Endothelial cell of umbilical vein (primary cell): ENCODE measurements around the gene FKBP2. TPM values are rescaled to one million over a fixed set of nuclear protein-coding genes. Genes with fewer than 3 reads are reported as not detected.

Source experiments
- BruUV-seq: library from RNA; stranded (reverse); fragments of 400-500 nt; replicated peaks from 2 replicates; lab custom pipeline; 2021; lab: Mats Ljungman, UMichigan
- CTCF ChIA-PET: fragments of 300-600, 350-600 bp; sonication (Branson Sonifier 250); formaldehyde crosslinking; loops from one replicate; lab custom pipeline; 2021; ENCODE audit warnings: antibody characterized with exemption, inconsistent platforms; lab: Charles Lee
- POLR2A ChIA-PET: fragments of 300-600, 350-600 bp; sonication (Branson Sonifier 250); formaldehyde crosslinking; loops from one replicate; lab custom pipeline; 2021; ENCODE audit warnings: antibody characterized with exemption, inconsistent platforms; lab: Charles Lee
- DNase-seq: peaks from one replicate; pipeline ENCODE4 v3.0.0-alpha.2; 2011; ENCODE audit warnings: low read depth, low spot score
- FAIRE-seq: peaks from 2 replicates; lab custom pipeline; 2011; peaks lifted over from hg19 to GRCh38; lab: Jason Lieb, UNC
- H2AFZ ChIP-seq: 2 replicates; pipeline ENCODE4 v1.6.0; 2012; ENCODE audit warnings: low read depth, low read length, control low read depth, inconsistent platforms
- H3K27ac ChIP-seq: 2 replicates; pipeline ENCODE4 v1.5.1; 2011; ENCODE audit warnings: low read depth, mild to moderate bottlenecking, control low read depth, low read length, moderate library complexity; ENCODE audit not compliant: insufficient read depth
- H3K27me3 ChIP-seq, 2 experiments: 2 replicates each; pipeline versions ENCODE4 v1.6.0 to v1.6.1; 2011; ENCODE audit warnings: low read length in 2 of 2, mixed read lengths in 1 of 2; ENCODE audit not compliant: control insufficient read depth in 2 of 2, insufficient read depth in 2 of 2
- H3K36me3 ChIP-seq, 2 experiments: 2 replicates in 1 of 2; 3 replicates in 1 of 2; pipeline ENCODE4 v1.5.1; 2011; ENCODE audit warnings: low read length in 2 of 2, mild to moderate bottlenecking in 1 of 2, moderate library complexity in 1 of 2; ENCODE audit not compliant: control insufficient read depth in 2 of 2, insufficient read depth in 2 of 2; ENCODE audit errors: extremely low read depth in 1 of 2
- H3K4me1 ChIP-seq: 3 replicates; pipeline ENCODE4 v1.5.1; 2011; ENCODE audit warnings: mild to moderate bottlenecking, low read length; ENCODE audit not compliant: control insufficient read depth, insufficient read depth; ENCODE audit errors: extremely low read depth
- H3K4me2 ChIP-seq: 2 replicates; pipeline ENCODE4 v1.6.1; 2011; ENCODE audit warnings: low read length, control low read depth, mixed read lengths; ENCODE audit not compliant: insufficient read depth
- H3K4me3 ChIP-seq, 3 experiments: fragments of 200-600 bp in 1 of 3; sonication (generic), shearing (Covaris generic) in 1 of 3; replicated peaks in 1 of 3; 2 replicates each; pipeline ENCODE4 v1.5.1; 2011 to 2016; ENCODE audit warnings: control low read depth in 3 of 3, low read length in 3 of 3, mild to moderate bottlenecking in 2 of 3, inconsistent platforms in 1 of 3, low read depth in 1 of 3, moderate library complexity in 1 of 3; ENCODE audit not compliant: insufficient read depth in 1 of 3
- H3K79me2 ChIP-seq: 2 replicates; pipeline ENCODE4 v1.6.0; 2012; ENCODE audit warnings: low read length, inconsistent platforms; ENCODE audit not compliant: control insufficient read depth, insufficient read depth
- H3K9ac ChIP-seq: replicated peaks from 2 replicates; pipeline ENCODE3; 2011; ENCODE audit warnings: low read length, control low read depth; ENCODE audit not compliant: insufficient read depth; ENCODE audit errors: extremely low read depth
- H3K9me1 ChIP-seq: replicated peaks from 3 replicates; pipeline ENCODE4 v1.6.0; 2011; ENCODE audit warnings: mild to moderate bottlenecking, low read length; ENCODE audit not compliant: control insufficient read depth, insufficient read depth; ENCODE audit errors: extremely low read depth
- H3K9me3 ChIP-seq: replicated peaks from 2 replicates; pipeline ENCODE4 v1.5.1; 2012; ENCODE audit warnings: low read length, inconsistent platforms; ENCODE audit not compliant: control insufficient read depth, insufficient read depth
- H4K20me1 ChIP-seq: replicated peaks from 2 replicates; pipeline ENCODE3; 2011; ENCODE audit warnings: mild to moderate bottlenecking, low read length; ENCODE audit not compliant: control insufficient read depth, insufficient read depth; ENCODE audit errors: extremely low read depth
- EZH2 ChIP-seq: IDR thresholded peaks from 2 replicates; pipeline ENCODE4 v1.6.1; 2012; ENCODE audit warnings: borderline replicate concordance, low read depth, mild to moderate bottlenecking, moderate library complexity, low read length, inconsistent platforms; ENCODE audit not compliant: severe bottlenecking
- FOS ChIP-seq: IDR thresholded peaks from 2 replicates; pipeline ENCODE4 v1.6.1; 2011; ENCODE audit warnings: mild to moderate bottlenecking, low read length, moderate library complexity, borderline replicate concordance; ENCODE audit not compliant: insufficient read depth
- GATA2 ChIP-seq: IDR thresholded peaks from 2 replicates; pipeline ENCODE4 v1.7.0; 2011; ENCODE audit warnings: low read depth, mild to moderate bottlenecking, moderate library complexity, mixed read lengths, low read length; ENCODE audit not compliant: insufficient read length, insufficient read depth
- JUN ChIP-seq: IDR thresholded peaks from 2 replicates; pipeline ENCODE4 v1.6.1; 2011; ENCODE audit warnings: borderline replicate concordance, low read depth; ENCODE audit not compliant: insufficient read length, insufficient read depth
- MYC ChIP-seq: IDR thresholded peaks from one replicate; pipeline ENCODE4 v1.6.1; 2011; ENCODE audit warnings: mild to moderate bottlenecking, low read depth, low read length
- POLR2A ChIP-seq: IDR thresholded peaks from 2 replicates; pipeline ENCODE4 v1.6.1; 2012; ENCODE audit warnings: low read depth, mild to moderate bottlenecking, control low read depth, low read length
- POLR2AphosphoS5 ChIP-seq: IDR thresholded peaks from 2 replicates; pipeline ENCODE4 v1.6.1; 2012; ENCODE audit warnings: low read depth, mild to moderate bottlenecking, control low read depth, low read length, moderate library complexity; ENCODE audit not compliant: insufficient read depth
- dilution Hi-C: fragments of 300-500 bp; cut with MboI; formaldehyde crosslinking; loops from one replicate; pipeline ENCODE4 v1.15.0; 2019; ENCODE audit warnings: low sequenced_read_pairs; ENCODE audit not compliant: extremely low pct_ligation_motif_present
- intact Hi-C: fragments of 100-400 bp; cut with micrococcal nuclease; formaldehyde crosslinking; loops from one replicate; pipeline ENCODE4 v1.10.0; 2022
- polyA plus RNA-seq, 4 experiments: library from polyadenylated mRNA; depleted of rRNA in 3 of 4; stranded (reverse) in 3 of 4; unstranded in 1 of 4; fragments of >200 nt; gene quantifications; 2 replicates each; pipeline versions ENCODE4 v1.2.1 to v1.2.3, GENCODE V29; 2011 to 2012; ENCODE audit warnings: missing spikeins in 1 of 4
- total RNA-seq: library from RNA; stranded (reverse); gene quantifications from 2 replicates; pipeline ENCODE4 v1.2.3, GENCODE V29; 2021
- TF ChIP-seq, protein P1 (sequence below): IDR thresholded peaks from 2 replicates; pipeline ENCODE4 v1.6.1; 2011; ENCODE audit not compliant: insufficient read depth, insufficient read length
- TF ChIP-seq, protein P2 (sequence below), 2 donors: IDR thresholded peaks; 1 replicate in 1 of 2; 2 replicates in 1 of 2; pipeline ENCODE4 v1.5.1; 2011; ENCODE audit warnings: low read length in 2 of 2, mild to moderate bottlenecking in 2 of 2, moderate library complexity in 2 of 2, control low read depth in 1 of 2, inconsistent platforms in 1 of 2, low read depth in 1 of 2; ENCODE audit not compliant: insufficient read depth in 1 of 2; ENCODE audit errors: extremely low read depth in 1 of 2

FKBP2 gene
- total and polyA plus RNA-seq, 2 donors (not counting 3 experiments of a cell fraction or from before 2014, with no cell fraction given) = 48.5 to 74.4 TPM

DNA sequence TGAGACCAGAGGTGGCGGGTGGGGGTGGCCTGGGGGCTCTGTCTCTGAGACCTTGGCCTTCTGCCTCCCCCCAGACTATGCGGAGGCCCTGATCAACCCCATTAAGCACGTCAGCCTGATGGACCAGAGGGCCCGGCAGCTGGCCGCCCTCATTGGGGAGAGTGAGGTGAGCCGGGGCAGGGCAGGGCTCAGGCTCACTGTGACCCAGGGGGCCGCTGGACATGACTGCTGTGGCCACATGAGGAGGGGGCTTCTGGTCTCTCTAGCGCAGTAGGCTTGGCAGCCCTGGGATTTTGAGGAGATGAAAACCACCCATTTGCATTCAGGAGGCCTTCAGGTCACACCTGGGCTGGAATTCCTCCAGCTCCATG, 23.0 kb downstream of the FKBP2 start:
- no peak overlapping the region for H3K4me2 ChIP-seq
- H2AFZ ChIP-seq = no peak overlapping the region
- TF ChIP-seq JUN (no peak), POLR2A (no peak), POLR2AphosphoS5 (no peak), EZH2 (no peak), MYC (no peak), GATA2 (no peak), FOS (no peak)
- TF ChIP-seq, protein P1, sequence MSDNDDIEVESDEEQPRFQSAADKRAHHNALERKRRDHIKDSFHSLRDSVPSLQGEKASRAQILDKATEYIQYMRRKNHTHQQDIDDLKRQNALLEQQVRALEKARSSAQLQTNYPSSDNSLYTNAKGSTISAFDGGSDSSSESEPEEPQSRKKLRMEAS = no peak
- TF ChIP-seq, protein P2, sequence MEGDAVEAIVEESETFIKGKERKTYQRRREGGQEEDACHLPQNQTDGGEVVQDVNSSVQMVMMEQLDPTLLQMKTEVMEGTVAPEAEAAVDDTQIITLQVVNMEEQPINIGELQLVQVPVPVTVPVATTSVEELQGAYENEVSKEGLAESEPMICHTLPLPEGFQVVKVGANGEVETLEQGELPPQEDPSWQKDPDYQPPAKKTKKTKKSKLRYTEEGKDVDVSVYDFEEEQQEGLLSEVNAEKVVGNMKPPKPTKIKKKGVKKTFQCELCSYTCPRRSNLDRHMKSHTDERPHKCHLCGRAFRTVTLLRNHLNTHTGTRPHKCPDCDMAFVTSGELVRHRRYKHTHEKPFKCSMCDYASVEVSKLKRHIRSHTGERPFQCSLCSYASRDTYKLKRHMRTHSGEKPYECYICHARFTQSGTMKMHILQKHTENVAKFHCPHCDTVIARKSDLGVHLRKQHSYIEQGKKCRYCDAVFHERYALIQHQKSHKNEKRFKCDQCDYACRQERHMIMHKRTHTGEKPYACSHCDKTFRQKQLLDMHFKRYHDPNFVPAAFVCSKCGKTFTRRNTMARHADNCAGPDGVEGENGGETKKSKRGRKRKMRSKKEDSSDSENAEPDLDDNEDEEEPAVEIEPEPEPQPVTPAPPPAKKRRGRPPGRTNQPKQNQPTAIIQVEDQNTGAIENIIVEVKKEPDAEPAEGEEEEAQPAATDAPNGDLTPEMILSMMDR (IDR thresholded peaks at IDR 0.05; ENCODE audit: extremely low read depth in 1 of 2, insufficient read depth in 1 of 2, low read depth in 1 of 2, low read length in 2 of 2) = no peak
- no TSS peak for BruUV-seq
- H4K20me1 ChIP-seq = no peaks in the 10 kb centered on the region
- no peak overlapping the region for H3K9ac ChIP-seq
- dilution Hi-C loops = no loop called here
- intact Hi-C loops = loop anchor here (1.0 kb wide), 1 partner anchor 13 kb away; the partner anchor contains the start of gene PLCB3
- POLR2A ChIA-PET = no interaction called here
- DNase-seq = no peak
- H3K27me3 ChIP-seq = no peaks in the 10 kb centered on the region
- peak overlapping the region; percentile 83 for H3K27ac ChIP-seq
- CTCF ChIA-PET = interaction anchor here (0.9 to 2.7 kb wide), 5 partner anchors 13 to 91 kb away, joined by 3 to 24 read pairs (median 5); partner anchors contain the start of genes CATSPERZ and PLCB3
- H3K79me2 ChIP-seq = no peaks in the 10 kb centered on the region
- no peak overlapping the region for H3K4me3 ChIP-seq
- FAIRE-seq = no peak
- H3K9me1 ChIP-seq = no peaks in the 10 kb centered on the region
- no peaks in the 10 kb centered on the region for H3K9me3 ChIP-seq
- peaks cover 42% of the 10 kb centered on the region for H3K4me1 ChIP-seq
- peaks cover 15 to 32% of the 10 kb centered on the region in 2 experiments for H3K36me3 ChIP-seq
